Activated CD4-positive, alpha-beta T cell treated with anti-CD3 and anti-CD28 coated beads for 36 hours (primary cell): ENCODE measurements around the gene HOXD4. TPM values are rescaled to one million over a fixed set of nuclear protein-coding genes. Genes with fewer than 3 reads are reported as not detected.

Experiments used
- ATAC-seq: fragments of 200-7000 bp; cut with Tn5 transposase; one replicate; pipeline ENCODE4 v1.10.0; 2021; ENCODE audit warnings: mild to moderate bottlenecking, moderate library complexity
- CTCF ChIA-PET: fragments of 350-600 bp; sonication (Branson Sonifier 250); formaldehyde crosslinking; loops from one replicate; lab custom pipeline; 2021; ENCODE audit warnings: antibody characterized with exemption; lab: Charles Lee
- POLR2A ChIA-PET: fragments of 350-600 bp; sonication (Branson Sonifier 250); formaldehyde crosslinking; loops from one replicate; lab custom pipeline; 2021; ENCODE audit warnings: antibody characterized with exemption, inconsistent platforms; lab: Charles Lee
- DNase-seq: peaks from one replicate; pipeline ENCODE4 v3.0.0-alpha.2; 2020
- H3K27ac Mint-ChIP-seq: one replicate; pipeline ENCODE4 v1.8.0; 2021; ENCODE audit warnings: mixed read lengths
- H3K27me3 Mint-ChIP-seq: one replicate; pipeline ENCODE4 v1.8.0; 2021; ENCODE audit warnings: mixed read lengths
- H3K36me3 Mint-ChIP-seq: one replicate; pipeline ENCODE4 v1.8.0; 2021; ENCODE audit warnings: low read depth, mixed read lengths
- H3K4me1 Mint-ChIP-seq: one replicate; pipeline ENCODE4 v1.8.0; 2021; ENCODE audit warnings: mixed read lengths
- H3K4me3 Mint-ChIP-seq: one replicate; pipeline ENCODE4 v1.8.0; 2021; ENCODE audit warnings: mild to moderate bottlenecking, moderate library complexity, mixed read lengths
- H3K9me3 Mint-ChIP-seq: one replicate; pipeline ENCODE4 v1.8.0; 2021; ENCODE audit warnings: low read depth, mixed read lengths
- intact Hi-C, 2 experiments: fragments of 100-400 bp; cut with DNase I in 1 of 2; cut with micrococcal nuclease in 1 of 2; formaldehyde crosslinking; loops; one replicate each; pipeline versions ENCODE4 v1.14.2 to v1.15.1; 2022 to 2024; cut with DNase I, micrococcal nuclease
- total RNA-seq, 2 experiments: library from RNA; stranded (reverse); gene quantifications; one replicate each; pipeline ENCODE4 v1.2.3, GENCODE V29; 2021

HOXD4 gene
- total RNA-seq, 2 experiments from 2014 or later = not detected

DNA sequence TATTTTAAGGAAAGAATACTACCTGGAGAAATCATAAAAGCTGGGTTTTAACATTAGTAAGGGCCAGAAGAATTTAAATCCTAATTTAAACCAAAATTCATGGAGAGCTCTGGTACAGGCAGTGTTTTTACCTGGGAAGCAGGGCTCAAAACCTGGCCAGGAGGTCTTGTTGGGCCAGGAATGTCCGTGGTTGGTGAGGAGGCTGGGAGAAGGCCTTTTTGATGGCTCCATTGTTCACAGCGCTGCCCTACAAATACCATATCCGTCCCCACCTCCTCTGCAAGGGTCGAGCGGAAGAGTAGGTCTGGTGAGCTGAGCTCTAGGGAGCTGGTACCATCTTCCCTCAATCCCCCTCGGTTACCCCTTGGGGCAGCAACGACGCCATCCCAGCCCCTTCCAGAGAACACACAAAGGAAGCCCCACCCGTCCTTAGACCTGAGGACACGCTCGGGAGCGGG, 26.3 kb downstream of the HOXD4 start:
- Mint-ChIP-seq H3K27ac (no peak overlapping the region), H3K4me3 (peak overlapping the region; percentile 21), H3K36me3 (peaks cover 2% of the 10 kb centered on the region), H3K27me3 (peaks cover 70% of the 10 kb centered on the region), H3K4me1 (peaks cover 23% of the 10 kb centered on the region), H3K9me3 (no peaks in the 10 kb centered on the region)
- no peak for DNase-seq
- ATAC-seq = no peak
- intact Hi-C loops = no loop called here
- POLR2A ChIA-PET = no interaction called here
- CTCF ChIA-PET = interaction anchor here (0.6 to 2.3 kb wide), 3 partner anchors 14 to 75 kb away, joined by 4 to 8 read pairs (median 4); no protein-coding TSS in a partner anchor

DNA sequence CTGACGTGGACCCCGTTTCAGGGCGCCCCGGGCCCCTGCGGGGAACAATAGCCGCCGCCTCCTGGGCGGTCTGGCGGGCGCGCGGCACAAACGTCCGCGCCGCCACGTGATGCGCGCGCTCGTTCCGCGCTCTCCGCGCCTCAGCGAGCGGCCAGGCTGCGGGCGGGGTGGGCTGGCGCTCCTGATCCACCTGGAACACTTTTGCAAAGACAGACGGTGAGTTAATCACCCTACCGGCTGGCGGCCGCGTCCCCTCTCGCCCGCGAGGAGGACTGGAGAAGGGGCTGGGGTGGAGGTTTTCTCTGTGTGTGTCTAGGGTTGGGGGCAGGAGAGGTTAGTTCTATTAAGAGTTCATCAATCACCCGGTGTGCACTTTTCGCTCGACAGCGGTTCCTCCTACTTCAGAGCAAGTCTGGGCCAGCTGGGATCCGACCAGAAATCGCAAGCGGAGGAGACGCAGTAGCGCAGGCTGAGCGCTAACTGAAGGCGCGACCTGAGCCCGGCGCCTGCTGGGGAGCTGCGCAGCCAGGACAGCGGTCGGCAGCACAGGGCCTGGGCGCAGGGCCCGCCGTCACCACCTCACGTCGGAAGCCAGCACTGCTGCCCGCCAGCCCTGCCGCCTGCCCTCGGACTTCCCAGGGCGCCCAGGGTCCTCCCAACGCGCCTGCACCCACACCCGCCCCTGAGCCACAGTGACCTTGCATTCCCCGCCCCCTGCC, 26.8 kb downstream of the HOXD4 start:
- H3K9me3 Mint-ChIP-seq = no peaks in the 10 kb centered on the region
- ChIA-PET POLR2A (no interaction called here), CTCF (interaction anchor here (1.0 to 1.2 kb wide), 3 partner anchors 16 to 76 kb away, joined by 3 to 4 read pairs (median 4); no protein-coding TSS in a partner anchor)
- peaks cover 70% of the 10 kb centered on the region for H3K27me3 Mint-ChIP-seq
- H3K27ac Mint-ChIP-seq = no peak overlapping the region
- peak overlapping the region; percentile 21 for H3K4me3 Mint-ChIP-seq
- no peaks in the 10 kb centered on the region for H3K36me3 Mint-ChIP-seq
- DNase-seq (peak; percentile 27), ATAC-seq (no peak)
- H3K4me1 Mint-ChIP-seq = peaks cover 22% of the 10 kb centered on the region
- intact Hi-C loops = no loop called here

DNA sequence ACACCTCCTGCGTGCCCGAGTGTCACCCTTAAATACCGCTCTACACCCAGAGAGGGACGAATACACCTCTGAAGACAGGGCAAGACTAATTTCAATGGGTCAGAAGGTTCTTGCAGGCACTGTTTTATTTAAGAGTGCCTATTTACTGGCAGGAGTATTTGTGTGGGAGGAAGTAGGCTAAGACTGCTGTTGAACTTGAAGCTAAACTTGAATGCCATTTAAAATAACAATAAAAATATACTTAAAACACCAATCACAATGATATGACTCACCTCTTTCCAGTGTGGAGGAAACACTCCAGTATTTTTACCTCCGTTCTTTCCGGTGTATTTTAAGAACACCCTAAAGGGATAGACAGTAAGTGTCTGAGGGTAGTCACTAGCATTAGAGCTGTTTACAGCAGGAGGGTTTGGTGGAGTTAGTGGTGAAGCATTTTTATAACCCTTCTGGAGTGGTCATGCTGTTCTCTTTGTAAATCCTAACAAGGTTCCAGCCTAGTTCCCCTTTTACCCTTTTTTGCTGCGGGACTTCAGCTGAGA, 27.5 kb downstream of the HOXD4 start:
- Mint-ChIP-seq H3K36me3 (no peaks in the 10 kb centered on the region), H3K27ac (no peak overlapping the region), H3K9me3 (no peaks in the 10 kb centered on the region), H3K4me1 (peaks cover 15% of the 10 kb centered on the region), H3K27me3 (peaks cover 69% of the 10 kb centered on the region), H3K4me3 (no peak overlapping the region)
- DNase-seq (no peak), ATAC-seq (no peak)
- intact Hi-C loops = no loop called here
- CTCF ChIA-PET = interaction anchor here (0.6 to 1.0 kb wide), 3 partner anchors 15 to 78 kb away, joined by 3 to 4 read pairs (median 3); no protein-coding TSS in a partner anchor
- POLR2A ChIA-PET = no interaction called here

- no peak for DNase-seq
- no peak for ATAC-seq
- H3K27ac Mint-ChIP-seq = no peak overlapping the region
- H3K27me3 Mint-ChIP-seq = peaks cover 60% of the 10 kb centered on the region
- no peaks in the 10 kb centered on the region for H3K36me3 Mint-ChIP-seq
- intact Hi-C loops = no loop called here
- no peaks in the 10 kb centered on the region for H3K9me3 Mint-ChIP-seq
- POLR2A ChIA-PET = no interaction called here
- no peak overlapping the region for H3K4me3 Mint-ChIP-seq
- peaks cover 5% of the 10 kb centered on the region for H3K4me1 Mint-ChIP-seq
- CTCF ChIA-PET = interaction anchor here (0.7 to 2.0 kb wide), 2 partner anchors 19 to 373 kb away, joined by 3 to 6 read pairs; no protein-coding TSS in a partner anchor
Observed at GRCh38 chr2:176181551-176181950, 30.2 kb downstream of the HOXD4 start.

- Mint-ChIP-seq H3K9me3 (no peaks in the 10 kb centered on the region), H3K27ac (no peak overlapping the region), H3K4me3 (no peak overlapping the region), H3K27me3 (peaks cover 58% of the 10 kb centered on the region), H3K36me3 (no peaks in the 10 kb centered on the region), H3K4me1 (peaks cover 8% of the 10 kb centered on the region)
- DNase-seq = no peak
- ChIA-PET POLR2A (no interaction called here), CTCF (no interaction called here)
- ATAC-seq = no peak
- intact Hi-C loops = no loop called here
Observed at GRCh38 chr2:176182671-176183070, 31.3 kb downstream of the HOXD4 start.

DNA sequence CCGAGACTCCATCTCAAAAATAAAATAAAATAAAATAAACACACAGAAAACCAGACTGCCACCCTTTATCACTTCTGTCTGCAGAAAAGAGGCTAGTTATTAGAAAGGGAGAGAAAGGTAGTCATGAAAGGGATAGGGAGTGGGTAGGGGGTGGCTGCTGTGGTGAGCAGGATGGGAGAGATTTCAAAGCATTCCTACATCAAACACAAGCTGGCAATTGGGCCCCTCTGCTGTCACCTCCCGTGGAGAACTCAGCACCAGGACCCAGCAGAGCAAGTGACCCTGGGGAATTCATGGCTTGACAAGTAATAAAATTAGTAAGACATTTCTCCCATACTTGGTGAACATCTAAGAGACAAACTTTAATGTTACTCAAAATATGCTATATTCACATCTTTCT, 33.4 kb downstream of the HOXD4 start:
- no peak overlapping the region for H3K4me3 Mint-ChIP-seq
- ChIA-PET POLR2A (no interaction called here), CTCF (interaction anchor here (1.0 kb wide), 1 partner anchor 83 kb away, joined by 5 read pairs; no protein-coding TSS in a partner anchor)
- H3K36me3 Mint-ChIP-seq = no peaks in the 10 kb centered on the region
- no peaks in the 10 kb centered on the region for H3K9me3 Mint-ChIP-seq
- no peak overlapping the region for H3K27ac Mint-ChIP-seq
- ATAC-seq (no peak), DNase-seq (no peak)
- peaks cover 17% of the 10 kb centered on the region for H3K4me1 Mint-ChIP-seq
- intact Hi-C loops = no loop called here
- peaks cover 54% of the 10 kb centered on the region for H3K27me3 Mint-ChIP-seq

- no peak overlapping the region for H3K27ac Mint-ChIP-seq
- CTCF ChIA-PET = interaction anchor here (1.1 kb wide), 1 partner anchor 59 kb away, joined by 3 read pairs; no protein-coding TSS in a partner anchor
- no peak for DNase-seq
- intact Hi-C loops = no loop called here
- H3K4me3 Mint-ChIP-seq = no peak overlapping the region
- H3K27me3 Mint-ChIP-seq = peaks cover 56% of the 10 kb centered on the region
- H3K4me1 Mint-ChIP-seq = peaks cover 18% of the 10 kb centered on the region
- ATAC-seq = no peak
- POLR2A ChIA-PET = no interaction called here
- no peaks in the 10 kb centered on the region for H3K36me3 Mint-ChIP-seq
- no peaks in the 10 kb centered on the region for H3K9me3 Mint-ChIP-seq
Observed at GRCh38 chr2:176186024-176186423, 34.7 kb downstream of the HOXD4 start.

DNA sequence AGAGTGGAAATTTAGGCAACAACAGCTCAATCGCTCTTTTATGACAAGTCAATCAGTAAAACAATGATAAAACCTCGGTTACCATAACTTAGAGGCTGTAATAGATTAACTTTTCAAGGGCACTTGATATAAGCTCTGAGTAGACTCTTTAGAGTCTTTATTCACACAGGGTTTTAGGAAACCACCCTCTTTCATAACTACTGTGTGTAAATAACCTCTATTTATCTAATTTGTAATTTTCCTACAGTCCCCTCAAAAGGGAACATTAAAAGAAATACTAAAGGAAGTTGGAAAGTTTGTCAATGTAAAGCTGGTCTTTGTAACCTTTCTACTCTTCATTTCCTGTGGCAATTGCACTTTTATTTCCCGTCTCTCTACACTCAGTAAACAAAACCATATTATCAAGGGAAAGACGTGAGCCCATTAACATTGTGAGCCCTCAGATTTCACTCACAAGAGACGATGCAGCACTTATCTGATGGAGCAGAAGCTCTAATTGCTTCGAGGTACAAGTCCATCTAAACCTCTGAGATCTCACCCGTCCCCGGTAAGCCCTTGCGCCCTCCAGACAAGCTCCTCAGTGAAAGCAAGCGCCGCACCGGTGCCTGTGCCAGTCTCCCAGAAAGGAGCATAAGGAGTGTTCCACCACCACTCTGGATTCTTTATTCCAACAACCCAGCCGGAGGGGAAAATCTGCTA, 36.0 kb downstream of the HOXD4 start:
- Mint-ChIP-seq H3K36me3 (no peaks in the 10 kb centered on the region), H3K4me3 (peak overlapping the region; percentile 60), H3K9me3 (no peaks in the 10 kb centered on the region), H3K27me3 (peaks cover 62% of the 10 kb centered on the region), H3K4me1 (peaks cover 18% of the 10 kb centered on the region), H3K27ac (no peak overlapping the region)
- ATAC-seq = no peak
- intact Hi-C loops = no loop called here
- ChIA-PET POLR2A (interaction anchor here (0.5 kb wide), 1 partner anchor 76 kb away, joined by 3 read pairs; no protein-coding TSS in a partner anchor), CTCF (interaction anchor here (0.6 to 1.3 kb wide), 5 partner anchors 12 to 1669 kb away, joined by 3 to 4 read pairs (median 3); no protein-coding TSS in a partner anchor)
- peak; percentile 18 for DNase-seq

DNA sequence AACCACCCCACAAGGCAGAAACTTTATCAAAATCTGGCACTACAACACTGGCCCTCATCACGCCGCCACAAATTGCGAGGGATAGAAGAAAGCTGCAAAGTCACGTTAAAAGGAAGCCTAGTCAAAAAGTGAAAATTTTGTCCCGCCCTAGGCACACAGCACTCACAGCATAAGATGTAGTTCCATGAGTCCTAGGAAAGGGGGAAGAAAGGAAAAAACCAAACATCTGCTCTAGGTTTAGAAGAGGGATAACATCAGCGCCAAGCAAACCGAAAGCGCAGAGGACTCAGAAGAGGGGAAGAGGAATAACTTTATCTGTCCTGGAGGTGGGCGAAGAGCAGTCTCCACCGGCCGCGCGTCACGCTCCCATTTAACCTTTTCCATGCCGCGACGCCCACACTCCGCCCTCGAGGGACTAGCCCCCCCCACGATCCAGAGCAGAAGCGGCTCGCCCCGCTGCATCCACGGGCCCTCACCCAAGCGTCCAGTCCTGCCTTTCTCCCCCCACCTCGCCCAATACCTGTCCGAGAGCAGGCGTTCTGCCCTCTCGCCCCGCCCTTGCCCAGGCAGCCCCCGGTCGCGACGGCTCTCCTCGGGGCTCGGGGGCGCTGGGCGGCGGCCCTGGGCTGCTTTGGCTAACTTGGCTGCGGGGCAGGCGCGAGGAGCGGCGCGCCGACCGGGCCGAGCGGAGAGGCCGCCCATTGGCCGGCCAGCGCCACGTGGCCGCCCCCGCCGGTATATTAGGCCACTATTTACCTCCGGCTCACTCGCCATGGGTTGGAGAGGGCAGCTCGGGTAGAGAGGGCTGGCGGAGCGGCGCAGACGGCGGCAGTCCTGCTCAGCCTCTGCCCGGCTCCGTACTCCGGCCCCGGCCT, 36.8 kb downstream of the HOXD4 start, which contains the start of gene HOXD1:
HOXD1 (plus strand) TSS at position 770 of the 875 bp plus-strand sequence. CDS start 134 bp downstream, outside the sequence.
- H3K4me3 Mint-ChIP-seq = peak within 1 kb of the TSS; percentile 60
- H3K4me1 Mint-ChIP-seq = peaks cover 18% of the 10 kb centered on the region
- CTCF ChIA-PET = interaction anchor here (0.6 to 1.3 kb wide), 4 partner anchors 13 to 1668 kb away, joined by 3 to 4 read pairs (median 4); no protein-coding TSS in a partner anchor
- POLR2A ChIA-PET = no interaction called here
- no peak within 1 kb of the TSS for H3K27ac Mint-ChIP-seq
- H3K36me3 Mint-ChIP-seq = no peaks in the 10 kb centered on the region
- peak; percentile 49 for ATAC-seq
- no peaks in the 10 kb centered on the region for H3K9me3 Mint-ChIP-seq
- H3K27me3 Mint-ChIP-seq = peaks cover 62% of the 10 kb centered on the region
- peak; percentile 29 for DNase-seq
- intact Hi-C loops = no loop called here

- Mint-ChIP-seq H3K27me3 (peaks cover 59% of the 10 kb centered on the region), H3K9me3 (no peaks in the 10 kb centered on the region), H3K27ac (no peak overlapping the region), H3K4me1 (peaks cover 18% of the 10 kb centered on the region), H3K4me3 (peak overlapping the region; percentile 21), H3K36me3 (no peaks in the 10 kb centered on the region)
- intact Hi-C loops = no loop called here
- DNase-seq (peak; percentile 25), ATAC-seq (peak; percentile 36)
- ChIA-PET POLR2A (no interaction called here), CTCF (interaction anchor here (0.6 to 0.7 kb wide), 2 partner anchors 470 to 627 kb away, joined by 3 read pairs; no protein-coding TSS in a partner anchor)
Observed at GRCh38 chr2:176188774-176189680, 37.7 kb downstream of the HOXD4 start.
